HUES64 (cell line): Measurements from ENCODE around the gene AKAP3.
A peak's percentile ranks its signal among the peaks of the same experiment; 100 is the strongest.

Experiments used
- H3K27ac ChIP-seq: 2 replicates; pipeline ENCODE4 v1.7.0; 2013; ENCODE audit warnings: low read depth, low read length, inconsistent platforms
- H3K27me3 ChIP-seq: 2 replicates; pipeline ENCODE4 v1.6.1; 2013; ENCODE audit warnings: mild to moderate bottlenecking, low read length; ENCODE audit not compliant: insufficient read depth
- H3K36me3 ChIP-seq: 2 replicates; pipeline ENCODE4 v1.6.1; 2013; ENCODE audit warnings: mild to moderate bottlenecking, low read length; ENCODE audit not compliant: insufficient read depth
- H3K4me1 ChIP-seq: 2 replicates; pipeline ENCODE4 v1.6.1; 2013; ENCODE audit warnings: mild to moderate bottlenecking, low read length, moderate library complexity; ENCODE audit not compliant: insufficient read depth
- H3K4me3 ChIP-seq: 2 replicates; pipeline ENCODE4 v1.5.1; 2013; ENCODE audit warnings: mild to moderate bottlenecking, low read length, moderate library complexity
- H3K9ac ChIP-seq: 2 replicates; pipeline ENCODE4 v1.6.1; 2013; ENCODE audit warnings: mild to moderate bottlenecking, low read depth, low read length
- H3K9me3 ChIP-seq: 2 replicates; pipeline ENCODE4 v1.6.1; 2013; ENCODE audit warnings: low read depth, low read length; ENCODE audit not compliant: insufficient read depth
- WGBS: fragments of 150-250, 120-280 bp; methylation state at CpG from one replicate; pipeline ENCODE4 v1.1.7; 2013; ENCODE audit warnings: missing lambda C conversion rate; 5-methylcytosine and 5-hydroxymethylcytosine counted together

Gene AKAP3

DNA sequence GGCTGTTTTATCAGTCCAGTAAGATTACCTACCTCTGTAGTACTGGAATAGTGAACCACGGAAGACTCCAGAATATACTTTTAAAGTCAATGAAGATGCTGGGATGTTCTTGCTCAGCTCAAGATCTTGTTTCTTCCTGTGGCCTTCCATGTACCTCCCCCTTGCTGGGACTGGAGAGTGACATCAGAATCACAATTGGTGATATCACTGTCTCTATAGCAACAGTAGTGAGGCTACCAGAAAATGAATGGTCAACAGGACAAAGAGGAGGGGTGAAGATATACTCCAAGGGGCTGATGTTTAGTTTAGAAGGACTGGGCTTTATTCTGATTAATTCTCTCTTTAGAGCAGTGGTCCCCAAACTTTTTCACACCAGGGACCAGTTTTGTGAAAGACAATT lies 3.8 kb downstream of the AKAP3 start:
- H3K36me3 ChIP-seq = no peaks in the 10 kb centered on the region
- no peak overlapping the region for H3K4me3 ChIP-seq
- no peaks in the 10 kb centered on the region for H3K27me3 ChIP-seq
- H3K4me1 ChIP-seq = peaks cover 9% of the 10 kb centered on the region; the same call in 1 of the 2 replicates
- no peak overlapping the region for H3K9ac ChIP-seq
- 95% methylated on average over 1 of the region's 1 CpG for WGBS
- no peak overlapping the region for H3K27ac ChIP-seq
- no peaks in the 10 kb centered on the region for H3K9me3 ChIP-seq

DNA sequence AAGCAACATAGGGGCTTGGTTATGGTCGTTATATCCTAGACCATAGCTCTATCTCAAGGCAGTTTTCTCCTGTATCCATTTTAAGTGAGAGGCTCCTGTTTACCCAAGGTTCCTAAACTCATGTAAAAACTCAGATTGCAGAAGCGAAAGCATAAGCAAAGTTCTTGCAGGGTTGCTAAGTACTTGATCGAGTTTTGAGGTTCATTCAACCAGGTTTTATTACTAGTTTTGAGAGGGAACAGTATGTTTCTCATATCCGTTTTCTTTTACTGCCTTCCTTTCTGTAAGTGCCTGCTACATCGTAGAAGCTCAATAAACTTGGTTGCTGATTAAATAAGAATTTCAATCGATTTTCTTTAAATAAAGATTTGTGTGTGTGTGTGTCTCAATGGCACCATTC lies 5.1 kb downstream of the AKAP3 start:
- Histone ChIP-seq H3K9me3 (no peaks in the 10 kb centered on the region), H3K36me3 (no peaks in the 10 kb centered on the region), H3K4me3 (no peak overlapping the region), H3K4me1 (peaks cover 5% of the 10 kb centered on the region; the same call in 1 of the 2 replicates), H3K27ac (no peak overlapping the region), H3K9ac (no peak overlapping the region), H3K27me3 (no peaks in the 10 kb centered on the region)
- WGBS = 93% methylated on average over 6 of the region's 6 CpGs

DNA sequence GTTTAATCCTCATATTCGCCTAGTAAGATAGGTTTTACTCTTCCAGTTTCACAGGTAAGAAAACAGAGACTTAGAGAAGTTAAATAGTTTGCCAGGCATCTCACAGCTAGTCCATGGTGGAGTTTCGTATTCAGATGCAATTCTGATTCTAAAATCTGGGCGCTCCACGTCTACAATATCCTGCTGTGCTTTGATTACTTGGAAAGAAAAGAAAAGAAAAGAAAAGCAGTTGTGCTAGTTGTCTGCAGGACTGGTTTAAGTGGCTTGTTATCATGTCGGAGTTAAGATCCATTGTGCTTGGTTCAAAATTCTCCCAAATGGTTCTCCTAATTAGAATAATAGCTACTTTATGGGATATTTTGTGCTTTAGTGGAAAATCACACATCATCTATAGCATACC lies 18.6 kb downstream of the AKAP3 start:
- Histone ChIP-seq H3K9ac (peak overlapping the region; percentile 17; the same call in 1 of the 2 replicates), H3K4me1 (peaks cover 27% of the 10 kb centered on the region), H3K27me3 (no peaks in the 10 kb centered on the region), H3K9me3 (peaks cover 10% of the 10 kb centered on the region), H3K4me3 (peak overlapping the region; percentile 41), H3K36me3 (no peaks in the 10 kb centered on the region), H3K27ac (peak overlapping the region; percentile 69; the same call in 1 of the 2 replicates)
- 24% methylated on average over 5 of the region's 5 CpGs for WGBS

DNA sequence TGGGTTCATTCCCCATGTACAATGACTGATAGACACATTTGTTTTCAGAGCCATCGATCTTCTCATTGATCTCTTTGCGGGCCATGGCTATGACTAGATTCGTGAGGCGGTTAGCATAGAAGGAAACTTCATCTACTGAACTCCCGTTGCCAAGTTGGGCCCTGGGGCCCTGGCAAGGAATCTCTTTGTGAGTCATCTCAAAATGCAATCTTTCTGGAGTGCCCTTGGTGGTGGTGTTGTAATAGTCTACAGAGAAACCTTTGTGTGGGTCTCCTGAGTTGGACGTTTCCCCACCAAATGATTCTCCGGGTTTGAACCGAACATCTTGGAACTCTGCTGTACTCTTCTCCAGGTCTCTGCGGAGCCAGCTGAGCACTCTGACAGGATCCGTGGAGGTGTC lies 20.4 kb downstream of the AKAP3 start:
- Histone ChIP-seq H3K9me3 (peaks cover 10% of the 10 kb centered on the region), H3K9ac (no peak overlapping the region), H3K4me3 (no peak overlapping the region), H3K27me3 (no peaks in the 10 kb centered on the region), H3K4me1 (peaks cover 27% of the 10 kb centered on the region), H3K36me3 (no peaks in the 10 kb centered on the region), H3K27ac (no peak overlapping the region)
- WGBS = 97% methylated on average over 9 of the region's 10 CpGs

DNA sequence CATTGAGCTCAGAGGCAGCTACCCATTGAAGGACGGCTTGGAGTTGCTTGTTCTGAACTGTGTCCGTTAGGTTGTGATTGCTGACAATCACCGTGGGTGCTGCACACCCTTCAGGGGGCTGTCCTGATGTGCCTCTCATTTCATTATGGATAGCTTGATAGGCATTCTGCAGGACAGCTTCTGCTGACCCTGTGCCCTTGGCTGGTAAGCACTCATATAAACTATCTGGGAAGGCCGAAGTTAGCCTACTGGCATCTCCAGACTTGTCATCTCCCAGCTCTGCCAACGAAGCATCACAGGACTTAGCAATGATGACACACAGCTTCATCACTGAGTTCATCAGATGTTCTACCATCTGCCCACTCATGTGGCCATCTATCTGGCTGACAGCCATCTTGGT lies 22.3 kb downstream of the AKAP3 start:
- no peaks in the 10 kb centered on the region for H3K36me3 ChIP-seq
- peaks cover 10% of the 10 kb centered on the region for H3K9me3 ChIP-seq
- H3K27me3 ChIP-seq = no peaks in the 10 kb centered on the region
- H3K4me3 ChIP-seq = no peak overlapping the region
- H3K27ac ChIP-seq = no peak overlapping the region
- peaks cover 20% of the 10 kb centered on the region for H3K4me1 ChIP-seq
- WGBS = 94% methylated on average over 5 of the region's 5 CpGs
- no peak overlapping the region for H3K9ac ChIP-seq

DNA sequence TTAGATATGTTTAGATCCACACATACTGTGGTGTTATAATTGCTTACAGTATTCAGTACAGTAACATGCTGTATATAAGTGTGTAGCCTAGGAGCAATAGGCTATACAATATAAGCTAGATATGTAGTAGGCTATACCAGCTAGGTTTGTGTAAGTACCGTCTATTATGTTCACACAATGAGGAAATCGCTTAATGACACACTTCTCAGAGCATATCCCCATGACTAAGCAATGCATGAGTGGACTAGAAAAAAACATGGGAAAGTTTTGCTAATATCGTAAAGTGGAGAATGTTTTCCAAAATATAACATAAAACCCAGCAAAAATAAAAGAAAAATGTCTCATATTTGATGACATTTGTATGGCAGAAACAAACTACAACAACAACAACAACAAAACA lies 27.3 kb downstream of the AKAP3 start:
- 94% methylated on average over 2 of the region's 3 CpGs for WGBS
- Histone ChIP-seq H3K9me3 (no peaks in the 10 kb centered on the region), H3K27me3 (no peaks in the 10 kb centered on the region), H3K9ac (no peak overlapping the region), H3K36me3 (no peaks in the 10 kb centered on the region), H3K4me1 (no peaks in the 10 kb centered on the region), H3K27ac (no peak overlapping the region), H3K4me3 (no peak overlapping the region)

DNA sequence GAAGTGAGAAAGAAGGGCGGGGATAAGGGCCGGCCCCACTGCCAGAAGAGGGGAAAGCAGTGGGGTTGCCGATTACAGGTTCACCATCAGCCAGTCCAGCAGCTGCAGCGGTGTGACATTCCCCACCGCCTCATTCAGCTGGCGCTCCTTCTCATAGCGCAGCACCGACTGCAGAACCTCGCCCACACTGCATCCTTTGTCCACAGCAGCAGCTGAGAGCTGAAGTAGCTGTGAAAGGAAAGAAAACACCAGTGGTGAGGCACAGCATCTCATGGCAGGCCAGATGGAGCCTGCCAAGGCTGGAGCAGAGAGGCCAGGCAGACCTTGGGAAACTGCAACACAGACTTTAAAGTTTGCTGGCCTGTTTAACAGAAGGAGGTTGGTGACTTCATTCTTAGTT lies 33.2 kb downstream of the AKAP3 start:
- 94% methylated on average over 9 of the region's 9 CpGs for WGBS
- Histone ChIP-seq H3K4me1 (no peaks in the 10 kb centered on the region), H3K9ac (no peak overlapping the region), H3K27me3 (no peaks in the 10 kb centered on the region), H3K4me3 (no peak overlapping the region), H3K27ac (no peak overlapping the region), H3K36me3 (peaks cover 36% of the 10 kb centered on the region), H3K9me3 (no peaks in the 10 kb centered on the region)

DNA sequence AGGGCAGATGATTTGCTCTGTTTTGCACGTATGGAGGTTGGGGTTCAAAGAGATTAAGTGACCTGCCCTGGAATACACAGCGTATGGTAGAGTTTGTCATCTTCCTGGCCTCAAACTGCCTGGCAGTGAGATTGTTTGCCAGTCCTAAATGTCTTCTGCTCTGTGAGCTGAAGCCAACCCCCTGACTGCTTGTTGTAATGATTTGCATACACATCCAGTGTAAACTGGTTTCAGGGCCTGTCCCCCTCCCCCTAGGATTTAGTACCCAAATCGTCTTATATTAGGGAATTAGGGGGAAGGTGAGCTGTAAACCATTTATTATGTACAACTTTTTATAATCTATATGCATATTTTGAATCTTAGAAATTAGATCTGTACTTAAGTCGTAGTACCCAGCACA lies 38.4 kb downstream of the AKAP3 start:
- WGBS = 89% methylated on average over 2 of the region's 4 CpGs
- H3K36me3 ChIP-seq = peaks cover 38% of the 10 kb centered on the region

DNA sequence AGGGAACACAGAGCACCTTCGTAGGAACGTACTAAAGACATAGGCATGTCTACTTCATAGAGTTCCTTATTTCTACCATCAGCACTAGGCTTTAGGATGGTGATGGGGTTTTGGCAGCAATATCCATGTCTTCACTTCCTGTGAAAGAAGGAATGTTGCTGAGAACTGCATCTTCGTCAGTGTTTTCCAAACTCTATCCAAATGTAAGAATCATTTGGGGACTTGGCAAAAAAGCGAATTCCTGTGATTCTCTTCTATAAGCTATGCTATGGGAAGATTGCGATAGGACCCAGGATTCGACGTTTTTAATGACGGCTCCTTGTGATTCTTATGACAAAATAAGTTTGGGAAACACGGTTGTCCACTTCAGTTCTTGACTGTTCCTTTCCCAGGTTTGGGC lies 39.8 kb downstream of the AKAP3 start:
- peaks cover 29% of the 10 kb centered on the region for H3K36me3 ChIP-seq
- WGBS = 93% methylated on average over 7 of the region's 9 CpGs

More for the DNA sequence above, 38.4 kb downstream of the AKAP3 start:
- H3K9ac ChIP-seq = no peak overlapping the region
- peaks cover 4% of the 10 kb centered on the region for H3K4me1 ChIP-seq
- H3K4me3 ChIP-seq = no peak overlapping the region
- H3K27me3 ChIP-seq = no peaks in the 10 kb centered on the region
- H3K9me3 ChIP-seq = no peaks in the 10 kb centered on the region
- H3K27ac ChIP-seq = no peak overlapping the region

DNA sequence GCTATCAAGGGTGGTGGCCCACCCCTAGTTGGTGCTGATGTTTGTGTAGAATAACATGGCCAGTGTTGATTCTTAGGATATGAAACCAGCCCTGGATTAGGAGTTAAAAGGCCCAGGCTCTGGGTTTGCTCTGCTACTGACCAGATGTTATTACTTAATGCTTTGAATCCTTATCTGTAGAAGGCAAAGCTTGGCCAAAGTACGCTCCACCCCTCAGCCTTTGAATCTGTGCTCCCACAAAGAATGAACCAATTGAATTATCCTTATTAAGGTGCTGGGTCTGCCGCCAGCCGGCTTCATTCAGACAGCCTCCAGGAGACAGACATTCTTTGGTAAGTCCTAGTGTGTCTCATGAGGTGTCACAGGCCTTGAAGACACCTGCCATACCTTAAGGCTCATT lies 41.8 kb downstream of the AKAP3 start:
- Histone ChIP-seq H3K4me3 (no peak overlapping the region), H3K9me3 (no peaks in the 10 kb centered on the region), H3K27me3 (0 out of 2 replicates have a peak, but pooled peaks cover 5% of the 10 kb centered on the region), H3K9ac (no peak overlapping the region), H3K36me3 (peaks cover 12% of the 10 kb centered on the region), H3K27ac (no peak overlapping the region), H3K4me1 (peaks cover 7% of the 10 kb centered on the region)
- WGBS = 94% methylated on average over 3 of the region's 3 CpGs

More for the DNA sequence above, 39.8 kb downstream of the AKAP3 start:
- Histone ChIP-seq H3K9me3 (no peaks in the 10 kb centered on the region), H3K9ac (no peak overlapping the region), H3K27me3 (no peaks in the 10 kb centered on the region), H3K4me3 (no peak overlapping the region), H3K27ac (no peak overlapping the region), H3K4me1 (peaks cover 7% of the 10 kb centered on the region)

DNA sequence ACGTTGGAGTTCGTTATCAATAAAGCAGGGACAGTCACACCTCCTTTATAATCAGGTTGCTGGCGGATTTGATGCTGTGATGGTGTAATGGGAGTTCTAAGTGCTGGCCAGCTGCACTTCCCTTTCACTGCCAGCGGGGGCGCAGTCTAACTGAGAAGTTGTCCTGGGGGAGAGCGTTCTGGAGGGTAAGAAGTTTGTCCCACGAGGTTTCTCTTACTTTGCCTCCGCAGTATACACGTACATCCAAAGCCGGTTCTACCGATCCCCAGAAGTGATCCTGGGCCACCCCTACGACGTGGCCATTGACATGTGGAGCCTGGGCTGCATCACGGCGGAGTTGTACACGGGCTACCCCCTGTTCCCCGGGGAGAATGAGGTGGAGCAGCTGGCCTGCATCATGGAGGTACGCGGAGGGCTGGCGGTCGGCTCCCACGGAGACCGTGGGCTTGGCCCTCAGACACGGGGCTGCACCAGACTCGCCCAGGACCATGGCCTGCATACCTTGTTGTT lies 44.1 kb downstream of the AKAP3 start:
- peaks cover 7% of the 10 kb centered on the region; the same call in 1 of the 2 replicates for H3K4me1 ChIP-seq
- H3K9me3 ChIP-seq = no peaks in the 10 kb centered on the region
- peak overlapping the region; percentile 92 for H3K4me3 ChIP-seq
- peak overlapping the region; percentile 81 for H3K9ac ChIP-seq
- WGBS = 3% methylated on average over 23 of the region's 25 CpGs
- H3K27me3 ChIP-seq = 0 out of 2 replicates have a peak, but pooled peaks cover 5% of the 10 kb centered on the region
- no peak overlapping the region for H3K27ac ChIP-seq
- no peaks in the 10 kb centered on the region for H3K36me3 ChIP-seq

DNA sequence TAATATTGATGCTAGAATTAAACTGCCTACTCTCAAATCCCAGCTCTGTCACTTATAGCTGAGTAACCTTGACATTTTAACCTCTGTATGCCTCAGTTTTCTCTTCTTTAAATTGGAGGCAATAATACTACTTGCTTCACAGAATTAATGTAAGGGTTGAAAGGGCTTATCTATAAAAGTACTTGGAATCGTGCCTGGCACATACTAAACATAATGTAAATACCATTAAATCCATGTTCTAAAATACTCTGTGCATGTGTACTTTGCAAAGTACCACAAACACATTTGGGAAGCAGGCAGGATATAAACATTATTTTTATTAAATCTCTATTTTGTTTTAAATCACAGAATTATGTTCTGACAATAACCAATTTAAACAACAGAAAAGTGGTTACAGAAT lies 44.9 kb downstream of the AKAP3 start:
- Histone ChIP-seq H3K27ac (no peak overlapping the region), H3K36me3 (no peaks in the 10 kb centered on the region), H3K4me1 (peaks cover 7% of the 10 kb centered on the region; the same call in 1 of the 2 replicates), H3K4me3 (no peak overlapping the region), H3K9me3 (no peaks in the 10 kb centered on the region), H3K27me3 (0 out of 2 replicates have a peak, but pooled peaks cover 5% of the 10 kb centered on the region), H3K9ac (no peak overlapping the region)
- 29% methylated on average over 1 of the region's 1 CpG for WGBS
